OCI-LY3 (cell line): Measurements from ENCODE around the gene RPN2.
"Not testable (repeated sequence)": the region's sequence is repeated elsewhere in the genome, so short reads cannot be mapped to it uniquely, and the experiment has no call there.

ENCODE experiments used
- H2AFZ ChIP-seq: fragments of 200-600, 300-600 bp; shearing (Covaris generic); 2 replicates; pipeline ENCODE4 v1.6.0; 2014; ENCODE audit warnings: antibody characterized with exemption, low read depth, low read length
- H3K27ac ChIP-seq: fragments of 200-600, 300-600 bp; sonication (generic); 2 replicates; pipeline ENCODE4 v1.5.1; 2014; ENCODE audit warnings: mild to moderate bottlenecking, low read length, moderate library complexity, mixed read lengths
- H3K27me3 ChIP-seq: fragments of 200-600, 300-600 bp; sonication (generic); 2 replicates; pipeline ENCODE4 v1.6.1; 2014; ENCODE audit warnings: low read depth, low read length, mixed read lengths
- H3K36me3 ChIP-seq: fragments of 200-600, 300-600 bp; sonication (generic); replicated peaks from 2 replicates; pipeline ENCODE3; 2014; ENCODE audit warnings: low read depth, low read length, mixed read lengths
- H3K4me1 ChIP-seq: fragments of 300-600, 200-600 bp; sonication (generic); 2 replicates; pipeline ENCODE4 v1.6.1; 2014; ENCODE audit warnings: low read length, mixed read lengths
- H3K4me2 ChIP-seq: fragments of 200-600, 300-600 bp; sonication (generic); 2 replicates; pipeline ENCODE4 v1.6.1; 2014; ENCODE audit warnings: low read length, mixed read lengths
- H3K4me3 ChIP-seq: fragments of 300-600, 200-600 bp; sonication (generic); 2 replicates; pipeline ENCODE4 v1.5.1; 2014; ENCODE audit warnings: antibody characterized with exemption, mild to moderate bottlenecking, low read length, moderate library complexity
- H3K79me2 ChIP-seq: fragments of 300-600, 200-600 bp; shearing (Covaris generic); 2 replicates; pipeline ENCODE4 v1.6.1; 2014; ENCODE audit warnings: mild to moderate bottlenecking, low read length, mixed read lengths
- H3K9ac ChIP-seq: fragments of 300-600, 200-600 bp; shearing (Covaris generic); 2 replicates; pipeline ENCODE4 v1.6.0; 2014; ENCODE audit warnings: mild to moderate bottlenecking, low read length, moderate library complexity
- H3K9me3 ChIP-seq: fragments of 200-600, 300-600 bp; shearing (Covaris generic); 2 replicates; pipeline ENCODE4 v1.6.1; 2014; ENCODE audit warnings: low read length, mixed read lengths; ENCODE audit not compliant: insufficient read depth
- H4K20me1 ChIP-seq: fragments of 200-600, 300-600 bp; sonication (generic); 2 replicates; pipeline ENCODE4 v1.6.1; 2016; ENCODE audit warnings: low read length, mixed read lengths; ENCODE audit not compliant: insufficient read depth
- EZH2phosphoT487 ChIP-seq: fragments of 200-600 bp; shearing (Covaris generic); IDR thresholded peaks from 2 replicates; pipeline ENCODE4 v1.6.1; 2018; ENCODE audit warnings: antibody characterized with exemption, mixed run types, low read depth
- TF ChIP-seq, protein P1 (sequence below): fragments of 200-600, 300-600 bp; sonication (generic); IDR thresholded peaks from 2 replicates; pipeline ENCODE4 v1.5.1; 2014; ENCODE audit warnings: antibody characterized with exemption, low read length, low read depth

RPN2 gene

DNA sequence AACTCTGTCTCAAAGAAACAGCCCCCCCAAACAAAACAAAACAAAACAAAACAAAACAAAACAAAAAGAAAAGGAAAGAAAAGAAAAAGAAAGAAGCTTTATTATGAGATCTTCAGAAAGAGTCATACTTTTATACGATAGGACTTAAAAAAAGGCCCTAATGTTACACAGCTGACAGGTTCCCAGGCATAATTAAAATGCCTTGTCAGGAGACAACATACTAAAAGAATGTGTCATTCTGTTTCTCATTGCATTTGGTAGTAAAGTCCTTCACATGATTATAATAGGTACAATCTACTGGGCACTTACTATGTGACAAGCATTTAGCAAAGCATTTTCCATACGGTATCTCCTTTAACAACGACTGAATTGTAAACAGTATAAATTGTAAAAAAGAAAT is 36.4 kb upstream of the RPN2 start:
- Histone ChIP-seq H3K4me1 (no peaks in the 10 kb centered on the region), H3K9ac (no peak overlapping the region), H3K4me3 (no peak overlapping the region), H2AFZ (no peak overlapping the region), H3K27ac (no peak overlapping the region), H3K27me3 (no peaks in the 10 kb centered on the region), H3K36me3 (no peaks in the 10 kb centered on the region), H3K9me3 (no peaks in the 10 kb centered on the region), H3K79me2 (no peaks in the 10 kb centered on the region), H3K4me2 (no peak overlapping the region), H4K20me1 (no peaks in the 10 kb centered on the region)
- no peak for TF ChIP-seq EZH2phosphoT487
- TF ChIP-seq, protein P1, sequence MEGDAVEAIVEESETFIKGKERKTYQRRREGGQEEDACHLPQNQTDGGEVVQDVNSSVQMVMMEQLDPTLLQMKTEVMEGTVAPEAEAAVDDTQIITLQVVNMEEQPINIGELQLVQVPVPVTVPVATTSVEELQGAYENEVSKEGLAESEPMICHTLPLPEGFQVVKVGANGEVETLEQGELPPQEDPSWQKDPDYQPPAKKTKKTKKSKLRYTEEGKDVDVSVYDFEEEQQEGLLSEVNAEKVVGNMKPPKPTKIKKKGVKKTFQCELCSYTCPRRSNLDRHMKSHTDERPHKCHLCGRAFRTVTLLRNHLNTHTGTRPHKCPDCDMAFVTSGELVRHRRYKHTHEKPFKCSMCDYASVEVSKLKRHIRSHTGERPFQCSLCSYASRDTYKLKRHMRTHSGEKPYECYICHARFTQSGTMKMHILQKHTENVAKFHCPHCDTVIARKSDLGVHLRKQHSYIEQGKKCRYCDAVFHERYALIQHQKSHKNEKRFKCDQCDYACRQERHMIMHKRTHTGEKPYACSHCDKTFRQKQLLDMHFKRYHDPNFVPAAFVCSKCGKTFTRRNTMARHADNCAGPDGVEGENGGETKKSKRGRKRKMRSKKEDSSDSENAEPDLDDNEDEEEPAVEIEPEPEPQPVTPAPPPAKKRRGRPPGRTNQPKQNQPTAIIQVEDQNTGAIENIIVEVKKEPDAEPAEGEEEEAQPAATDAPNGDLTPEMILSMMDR: no peak

- H3K9ac ChIP-seq: no peak overlapping the region
- H3K27me3 ChIP-seq: no peaks in the 10 kb centered on the region
- H3K36me3 ChIP-seq: no peaks in the 10 kb centered on the region
- H3K4me3 ChIP-seq: no peak overlapping the region
- no peak overlapping the region for H2AFZ ChIP-seq
- TF ChIP-seq, protein P1: no peak
- no peak for TF ChIP-seq EZH2phosphoT487
- H4K20me1 ChIP-seq: no peaks in the 10 kb centered on the region
- H3K4me1 ChIP-seq: no peaks in the 10 kb centered on the region
- H3K4me2 ChIP-seq: no peak overlapping the region
- no peaks in the 10 kb centered on the region for H3K79me2 ChIP-seq
- H3K9me3 ChIP-seq: no peaks in the 10 kb centered on the region
- no peak overlapping the region for H3K27ac ChIP-seq
These were observed 34.2 kb upstream of the RPN2 start for GRCh38 chr20:37144856-37145404.

- Histone ChIP-seq H3K4me2 (no peak overlapping the region), H3K4me3 (no peak overlapping the region), H4K20me1 (no peaks in the 10 kb centered on the region), H3K36me3 (no peaks in the 10 kb centered on the region), H3K9me3 (no peaks in the 10 kb centered on the region), H3K27me3 (no peaks in the 10 kb centered on the region), H2AFZ (no peak overlapping the region), H3K79me2 (no peaks in the 10 kb centered on the region), H3K9ac (no peak overlapping the region), H3K4me1 (no peaks in the 10 kb centered on the region), H3K27ac (no peak overlapping the region)
- TF ChIP-seq, protein P1: no peak
- no peak for TF ChIP-seq EZH2phosphoT487
These were observed 31.9 kb upstream of the RPN2 start for GRCh38 chr20:37147250-37147649.

DNA sequence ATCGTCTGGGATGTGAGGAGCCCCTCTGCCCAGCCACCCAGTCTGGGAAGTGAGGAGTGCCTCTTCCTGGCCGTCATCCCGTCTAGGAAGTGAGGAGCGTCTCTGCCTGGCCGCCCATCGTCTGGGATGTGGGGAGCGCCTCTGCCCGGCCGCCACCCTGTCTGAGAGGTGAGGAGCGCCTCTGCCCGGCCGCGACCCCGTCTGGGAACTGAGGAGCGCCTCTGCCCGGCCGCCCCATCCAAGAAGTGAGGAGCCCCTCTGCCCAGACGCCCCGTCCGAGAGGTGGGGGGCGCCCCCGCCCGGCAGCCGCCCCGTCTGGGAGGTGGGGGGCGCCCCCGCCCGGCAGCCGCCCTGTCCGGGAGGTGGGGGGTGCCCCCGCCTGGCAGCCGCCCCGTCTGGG is 28.3 kb upstream of the RPN2 start:
- H4K20me1 ChIP-seq, H3K9me3 ChIP-seq, H3K9ac ChIP-seq, H2AFZ ChIP-seq, H3K36me3 ChIP-seq, H3K79me2 ChIP-seq, H3K27me3 ChIP-seq, H3K4me2 ChIP-seq, H3K4me1 ChIP-seq, H3K27ac ChIP-seq, H3K4me3 ChIP-seq: not testable (repeated sequence)

DNA sequence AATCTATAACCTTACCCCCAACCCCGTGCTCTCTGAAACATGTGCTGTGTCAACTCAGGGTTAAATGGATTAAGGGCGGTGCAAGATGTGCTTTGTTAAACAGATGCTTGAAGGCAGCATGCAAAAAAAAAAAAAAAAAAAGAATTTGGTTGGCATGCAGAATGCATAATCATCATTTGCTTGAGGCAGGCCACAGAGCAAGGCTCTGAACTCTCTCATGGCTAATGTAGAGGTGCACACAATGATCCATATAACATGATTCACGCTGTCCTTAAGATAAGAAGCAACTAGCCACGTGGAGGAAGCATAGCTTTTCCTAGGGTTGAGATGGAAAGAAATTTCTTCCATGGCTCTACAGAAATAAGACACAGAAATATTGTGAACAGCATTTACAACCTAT is 27.6 kb upstream of the RPN2 start:
- no peak overlapping the region for H2AFZ ChIP-seq
- H3K27ac ChIP-seq: no peak overlapping the region
- H4K20me1 ChIP-seq: no peaks in the 10 kb centered on the region
- H3K27me3 ChIP-seq: no peaks in the 10 kb centered on the region
- no peaks in the 10 kb centered on the region for H3K9me3 ChIP-seq
- H3K4me2 ChIP-seq: no peak overlapping the region
- no peaks in the 10 kb centered on the region for H3K36me3 ChIP-seq
- TF ChIP-seq EZH2phosphoT487: no peak
- TF ChIP-seq, protein P1: no peak
- no peaks in the 10 kb centered on the region for H3K4me1 ChIP-seq
- H3K4me3 ChIP-seq: no peak overlapping the region
- no peak overlapping the region for H3K9ac ChIP-seq
- H3K79me2 ChIP-seq: no peaks in the 10 kb centered on the region
